Measurements from ENCODE around the gene EPB42. TPM values are rescaled to one million over a fixed set of nuclear protein-coding genes. Genes with fewer than 3 reads are reported as not detected.

The EPB42 gene
- total and polyA plus RNA-seq, 12 donors: 0.03 to 0.26 (median 0.15) TPM; not detected in 5

DNA sequence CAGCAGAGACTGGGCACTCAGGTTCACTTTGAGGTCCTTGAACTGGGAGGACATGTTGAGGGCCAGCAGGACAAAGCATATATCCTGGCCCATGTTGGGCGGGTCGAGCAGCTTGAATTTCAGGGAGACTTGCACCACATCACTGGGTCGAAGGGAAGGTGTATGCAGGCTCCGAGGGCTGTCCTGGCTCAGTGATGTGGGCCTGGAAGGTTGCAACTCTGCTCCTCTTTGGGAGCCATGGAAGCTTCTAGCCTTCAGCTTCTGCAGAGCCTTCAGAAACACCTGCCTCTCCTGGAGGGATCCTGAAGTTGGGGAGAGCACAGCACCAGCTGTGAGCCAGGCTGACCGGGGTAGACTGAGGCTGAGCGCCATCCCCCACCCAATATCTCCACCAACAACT is 14.7 kb upstream of the EPB42 start:
- intact Hi-C loops (cut with DNase I): no loop called here
- Histone ChIP-seq H3K27me3 (peaks cover 0 to 5% (median 0%) of the 10 kb centered on the region in 7 donors), H3K4me1 (no peaks in the 10 kb centered on the region), H3K27ac (no peak overlapping the region), H3K36me3 (no peaks in the 10 kb centered on the region), H3K4me3 (no peak overlapping the region), H3K9me3 (no peaks in the 10 kb centered on the region)
- DNase-seq: no peak
- TF ChIP-seq, protein P1, sequence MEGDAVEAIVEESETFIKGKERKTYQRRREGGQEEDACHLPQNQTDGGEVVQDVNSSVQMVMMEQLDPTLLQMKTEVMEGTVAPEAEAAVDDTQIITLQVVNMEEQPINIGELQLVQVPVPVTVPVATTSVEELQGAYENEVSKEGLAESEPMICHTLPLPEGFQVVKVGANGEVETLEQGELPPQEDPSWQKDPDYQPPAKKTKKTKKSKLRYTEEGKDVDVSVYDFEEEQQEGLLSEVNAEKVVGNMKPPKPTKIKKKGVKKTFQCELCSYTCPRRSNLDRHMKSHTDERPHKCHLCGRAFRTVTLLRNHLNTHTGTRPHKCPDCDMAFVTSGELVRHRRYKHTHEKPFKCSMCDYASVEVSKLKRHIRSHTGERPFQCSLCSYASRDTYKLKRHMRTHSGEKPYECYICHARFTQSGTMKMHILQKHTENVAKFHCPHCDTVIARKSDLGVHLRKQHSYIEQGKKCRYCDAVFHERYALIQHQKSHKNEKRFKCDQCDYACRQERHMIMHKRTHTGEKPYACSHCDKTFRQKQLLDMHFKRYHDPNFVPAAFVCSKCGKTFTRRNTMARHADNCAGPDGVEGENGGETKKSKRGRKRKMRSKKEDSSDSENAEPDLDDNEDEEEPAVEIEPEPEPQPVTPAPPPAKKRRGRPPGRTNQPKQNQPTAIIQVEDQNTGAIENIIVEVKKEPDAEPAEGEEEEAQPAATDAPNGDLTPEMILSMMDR (IDR thresholded peaks at IDR 0.05): no peak
- 95 to 97% methylated on average over 6 of the region's 6 CpGs for WGBS, 2 donors
- ATAC-seq: no peak

- Histone ChIP-seq H3K27ac (no peak overlapping the region), H3K4me1 (peaks cover 0 to 7% (median 0%) of the 10 kb centered on the region in 9 donors), H3K36me3 (no peaks in the 10 kb centered on the region), H3K27me3 (no peaks in the 10 kb centered on the region), H3K9me3 (no peaks in the 10 kb centered on the region), H3K4me3 (no peak overlapping the region)
- WGBS, 2 donors: 79 to 89% methylated on average over 3 of the region's 3 CpGs
- ATAC-seq (no peak), DNase-seq (no peak)
- TF ChIP-seq, protein P1 (IDR thresholded peaks at IDR 0.05): no peak
- intact Hi-C loops (cut with DNase I): loop anchor here in 1 of 10 donors (5.0 kb wide), 1 partner anchor 40 kb away; no protein-coding TSS in a partner anchor
Measured at GRCh38 chr15:43232289-43232874, 11.6 kb upstream of the EPB42 start.

DNA sequence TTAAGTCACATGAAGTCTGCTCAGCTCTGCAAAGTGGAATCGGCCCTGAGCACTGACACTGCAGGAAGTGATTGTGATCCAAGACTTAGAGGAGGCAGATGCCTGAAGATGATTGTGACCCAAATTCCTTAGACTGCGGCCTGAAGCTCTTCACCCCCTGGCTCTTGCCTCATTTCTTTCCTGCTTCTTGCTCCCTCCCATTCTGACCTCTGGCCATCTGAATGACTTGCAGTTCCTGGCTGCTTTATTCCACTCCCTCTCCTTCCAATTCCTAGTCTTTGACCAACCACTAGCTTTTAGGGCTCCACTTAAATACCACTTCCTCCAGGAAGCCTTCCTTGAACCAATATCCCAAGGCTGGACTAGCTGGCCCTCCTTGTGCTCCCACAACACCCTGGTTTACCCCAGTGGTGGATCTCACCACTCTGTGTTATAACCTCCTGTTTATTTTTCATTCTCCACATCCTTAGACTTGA is 9.9 kb upstream of the EPB42 start:
- 50 to 52% methylated on average over 2 of the region's 2 CpGs for WGBS, 2 donors
- peak in 1 of 8 donors; percentile 34 for ATAC-seq
- H3K9me3 ChIP-seq: no peaks in the 10 kb centered on the region
- H3K4me3 ChIP-seq: no peak overlapping the region
- TF ChIP-seq, protein P1 (IDR thresholded peaks at IDR 0.05): no peak
- DNase-seq: no peak
- H3K27me3 ChIP-seq: no peaks in the 10 kb centered on the region
- no peak overlapping the region for H3K27ac ChIP-seq
- intact Hi-C loops (cut with DNase I): loop anchor here in 1 of 10 donors (5.0 kb wide), 1 partner anchor 42 kb away; no protein-coding TSS in a partner anchor
- peaks cover 0 to 7% (median 0%) of the 10 kb centered on the region in 9 donors for H3K4me1 ChIP-seq
- no peaks in the 10 kb centered on the region for H3K36me3 ChIP-seq

DNA sequence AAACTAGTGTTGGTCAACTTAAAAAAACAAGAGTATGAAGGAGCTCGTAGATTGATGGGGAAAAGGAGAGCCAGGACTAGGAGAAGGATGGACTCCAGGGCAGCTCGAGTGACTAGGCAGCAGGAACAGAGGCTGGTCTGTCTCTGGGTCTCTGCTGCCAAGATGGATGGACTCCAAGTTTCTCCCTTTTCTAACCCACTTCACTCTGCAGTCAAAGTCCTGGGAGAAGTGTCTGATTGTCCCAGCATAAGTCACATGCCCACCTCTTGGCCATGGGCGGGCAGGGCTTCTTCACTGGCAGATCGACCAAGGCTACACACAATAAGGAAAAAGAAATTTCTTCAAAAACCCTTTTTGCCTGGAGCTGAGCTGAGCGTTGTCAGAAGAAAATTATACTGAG is 9.2 kb upstream of the EPB42 start:
- ATAC-seq: peak in 5 of 8 donors; percentile 49 to 70 (median 61)
- H3K27me3 ChIP-seq: no peaks in the 10 kb centered on the region
- H3K27ac ChIP-seq: no peak overlapping the region
- TF ChIP-seq, protein P1 (IDR thresholded peaks at IDR 0.05): no peak
- WGBS, 2 donors: 58 to 60% methylated on average over 5 of the region's 5 CpGs
- H3K4me3 ChIP-seq: no peak overlapping the region
- peaks cover 0 to 7% (median 0%) of the 10 kb centered on the region in 9 donors for H3K4me1 ChIP-seq
- intact Hi-C loops (cut with DNase I): loop anchor here in 5 of 10 donors (2.0 to 5.0 kb wide), 5 partner anchors 42 to 57 kb away; no protein-coding TSS in a partner anchor
- H3K9me3 ChIP-seq: no peaks in the 10 kb centered on the region
- H3K36me3 ChIP-seq: no peaks in the 10 kb centered on the region
- DNase-seq: no peak
